HG03575 (cell line): ENCODE results near the gene BTG2.
"Not testable (repeated sequence)": the region's sequence is repeated elsewhere in the genome, so short reads cannot be mapped to it uniquely, and the experiment has no call there.

Source experiments
- ATAC-seq: cut with Tn5 transposase; IDR thresholded peaks from one replicate; pipeline ENCODE4 v1.9.1; 2021; ENCODE audit not compliant: unreplicated experiment, insufficient number of reproducible peaks, low FRiP score; ENCODE audit errors: extremely low read depth

The BTG2 gene, protein sequence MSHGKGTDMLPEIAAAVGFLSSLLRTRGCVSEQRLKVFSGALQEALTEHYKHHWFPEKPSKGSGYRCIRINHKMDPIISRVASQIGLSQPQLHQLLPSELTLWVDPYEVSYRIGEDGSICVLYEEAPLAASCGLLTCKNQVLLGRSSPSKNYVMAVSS

DNA sequence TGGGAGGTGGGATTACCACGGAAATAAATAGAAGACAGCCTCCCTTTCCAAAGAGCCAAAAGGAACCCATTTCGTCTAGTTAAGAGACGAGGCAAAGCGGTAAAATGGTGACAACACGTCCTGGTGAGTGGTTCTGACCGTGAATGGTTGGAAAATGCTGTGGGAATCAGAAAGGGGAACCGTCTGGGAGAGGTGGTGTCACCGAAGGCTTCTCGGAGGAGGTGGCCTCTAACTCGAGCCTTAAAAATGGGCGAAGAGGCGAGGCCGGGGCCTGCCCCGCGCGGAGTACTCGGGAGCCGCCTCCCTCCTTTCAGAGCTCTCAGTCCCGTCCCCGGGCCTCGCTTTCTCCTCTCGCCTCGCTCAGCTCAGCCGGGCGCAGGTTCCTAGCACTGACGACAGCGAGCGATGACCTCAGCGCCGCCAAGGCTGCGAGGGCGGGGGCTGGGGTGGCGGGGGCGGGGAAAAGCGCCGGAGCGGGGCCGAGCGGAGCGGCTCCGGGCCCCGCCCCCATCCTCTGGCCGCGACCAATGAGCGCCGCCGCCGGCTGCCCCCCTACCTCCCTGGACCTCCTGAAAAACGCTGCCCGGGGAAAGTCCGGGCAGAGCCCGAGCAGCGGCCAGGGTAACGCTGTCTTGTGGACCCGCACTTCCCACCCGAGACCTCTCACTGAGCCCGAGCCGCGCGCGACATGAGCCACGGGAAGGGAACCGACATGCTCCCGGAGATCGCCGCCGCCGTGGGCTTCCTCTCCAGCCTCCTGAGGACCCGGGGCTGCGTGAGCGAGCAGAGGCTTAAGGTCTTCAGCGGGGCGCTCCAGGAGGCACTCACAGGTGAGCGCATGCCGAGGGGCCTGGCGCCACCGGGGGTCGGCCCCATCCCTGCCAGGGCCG, at the start of gene BTG2:
TSS of gene BTG2 (plus strand) at position 601 of the 890 bp plus-strand sequence. CDS start at position 689, 88 bp downstream.
- no peak for ATAC-seq

DNA sequence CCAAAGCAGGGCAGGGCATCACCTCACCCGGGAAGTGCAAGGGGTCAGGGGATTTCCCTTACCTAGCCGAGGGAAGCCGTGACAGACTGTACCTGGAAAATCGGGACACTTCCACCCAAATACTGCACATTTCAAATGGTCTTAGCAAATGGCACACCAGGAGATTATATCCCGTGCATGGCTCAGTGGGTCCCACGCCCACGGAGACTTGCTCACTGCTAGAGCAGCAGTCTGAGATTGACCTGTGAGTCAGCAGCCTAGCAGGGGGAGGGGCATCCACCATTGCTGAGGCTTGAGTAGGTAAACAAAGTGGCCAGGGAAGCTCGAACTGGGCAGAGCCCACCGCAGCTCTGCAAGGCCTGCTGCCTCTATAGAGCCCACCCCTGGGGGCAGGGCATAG, 48.7 kb upstream of the BTG2 start:
- not testable (repeated sequence) for ATAC-seq

DNA sequence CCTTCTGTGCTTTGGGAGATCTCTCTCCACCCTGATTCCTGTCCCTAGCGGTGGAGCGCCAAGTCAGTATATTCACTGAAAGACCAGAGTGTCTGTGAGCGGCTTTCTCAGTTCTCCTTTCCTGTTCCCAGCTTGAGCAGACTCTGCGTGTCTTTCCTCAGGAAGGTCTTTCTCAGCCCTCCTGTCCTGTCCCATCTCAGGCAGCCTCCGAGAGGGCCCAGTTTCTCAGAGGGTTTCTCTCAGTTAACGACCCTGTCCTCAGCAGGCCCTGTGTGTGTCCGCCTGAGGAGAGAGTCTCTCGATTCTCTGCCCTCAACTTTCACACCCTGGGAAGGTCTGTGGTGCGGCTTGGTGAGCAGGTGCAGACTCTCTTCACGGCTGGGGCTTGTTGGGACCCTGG, 41.8 kb upstream of the BTG2 start:
- ATAC-seq: no peak

DNA sequence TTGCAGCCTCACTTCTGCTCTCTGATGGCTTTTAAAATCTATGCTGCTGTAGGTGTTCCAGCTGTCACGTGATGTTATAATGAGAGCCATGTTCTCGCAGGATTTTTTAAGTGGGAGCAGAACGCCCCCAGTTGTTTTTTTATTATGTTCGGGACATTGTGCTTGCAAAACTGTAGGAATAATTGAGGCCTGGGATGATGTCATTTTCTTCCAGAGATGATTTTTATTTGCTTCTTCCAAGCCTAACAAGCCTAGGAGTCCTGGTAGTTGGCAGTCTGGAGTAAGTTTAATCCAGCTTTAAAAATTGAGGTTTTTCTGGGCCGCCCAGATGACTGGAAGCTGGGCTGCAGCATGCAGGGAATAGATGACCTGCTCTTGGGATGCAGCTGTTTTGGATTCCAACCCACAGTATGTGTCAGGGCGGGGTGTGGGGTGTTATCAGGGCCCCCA, 41.2 kb upstream of the BTG2 start:
- ATAC-seq: no peak

DNA sequence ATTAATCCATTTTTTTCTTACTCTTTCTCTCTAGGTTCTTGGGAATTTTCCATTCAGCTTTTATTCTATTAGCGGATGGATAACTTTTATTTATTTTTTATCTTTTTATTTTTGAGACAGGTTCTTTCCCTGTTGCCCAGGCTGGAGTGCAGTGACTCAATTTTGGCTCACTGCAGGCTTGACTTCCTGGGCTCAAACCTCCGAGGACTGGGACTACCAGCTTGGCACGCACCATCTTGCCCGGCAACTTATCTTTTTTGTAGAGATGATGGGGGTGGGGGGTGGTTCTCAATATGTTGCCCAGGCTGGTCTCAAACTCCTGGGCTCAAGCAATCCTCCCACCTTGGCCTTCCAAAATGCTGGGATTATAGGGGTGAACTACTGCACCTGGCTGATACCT, 39.8 kb upstream of the BTG2 start:
- ATAC-seq: no peak

DNA sequence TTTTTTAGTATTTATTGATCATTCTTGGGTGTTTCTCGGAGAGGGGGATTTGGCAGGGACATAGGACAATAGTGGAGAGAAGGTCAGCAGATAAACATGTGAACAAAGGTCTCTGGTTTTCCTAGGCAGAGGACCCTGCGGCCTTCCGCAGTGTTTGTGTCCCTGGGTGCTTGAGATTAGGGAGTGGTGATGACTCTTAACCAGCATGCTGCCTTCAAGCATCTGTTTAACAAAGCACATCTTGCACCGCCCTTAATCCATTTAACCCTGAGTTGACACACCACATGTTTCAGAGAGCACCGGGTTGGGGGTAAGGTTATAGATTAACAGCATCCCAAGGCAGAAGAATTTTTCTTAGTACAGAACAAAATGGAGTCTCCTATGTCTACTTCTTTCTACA, 39.2 kb upstream of the BTG2 start:
- ATAC-seq: not testable (repeated sequence)

DNA sequence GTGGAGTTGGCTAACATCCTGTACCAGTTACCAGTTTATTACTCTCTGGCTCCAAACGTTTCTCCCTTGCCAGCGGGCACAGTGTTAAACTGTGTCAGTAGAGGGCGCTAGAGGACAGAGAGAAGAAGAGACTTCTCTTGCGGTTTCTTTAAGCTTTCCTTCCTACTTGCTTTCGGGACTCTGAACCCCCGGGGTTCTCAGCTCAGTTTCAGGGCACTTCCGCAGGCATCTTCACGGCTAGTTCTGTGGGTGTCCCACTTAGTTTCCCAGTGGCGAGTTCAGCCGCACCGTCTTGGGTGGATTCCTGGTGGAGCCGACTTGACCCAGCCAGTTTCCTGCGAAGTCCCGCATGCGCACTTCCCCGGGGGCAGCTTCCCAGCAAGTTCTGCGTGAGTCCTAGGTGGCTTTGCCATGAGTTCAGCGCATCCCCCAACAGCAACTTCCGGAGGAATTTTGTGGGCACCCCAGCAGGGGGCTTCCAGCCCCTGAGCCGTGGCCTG, 37.9 kb upstream of the BTG2 start:
- no peak for ATAC-seq

DNA sequence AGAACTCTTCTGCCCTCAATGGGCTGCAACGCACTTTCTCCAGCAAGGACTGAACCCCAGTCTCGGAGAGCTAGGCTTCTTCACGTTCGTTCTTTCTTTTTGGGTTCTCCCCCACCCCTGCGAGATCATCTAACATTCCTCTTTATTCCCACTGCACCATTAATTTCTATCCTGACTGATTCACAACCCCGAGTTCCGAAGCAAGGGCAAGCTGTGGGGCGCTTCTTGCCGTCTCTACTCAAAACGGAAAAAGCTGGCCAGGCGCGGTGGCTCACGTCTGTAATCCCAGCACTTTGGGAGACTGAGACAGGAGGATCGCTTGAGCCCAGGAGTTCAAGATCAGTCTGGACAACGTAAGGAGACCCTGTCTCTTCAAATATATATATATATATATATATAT, 37.4 kb upstream of the BTG2 start:
- ATAC-seq: no peak

DNA sequence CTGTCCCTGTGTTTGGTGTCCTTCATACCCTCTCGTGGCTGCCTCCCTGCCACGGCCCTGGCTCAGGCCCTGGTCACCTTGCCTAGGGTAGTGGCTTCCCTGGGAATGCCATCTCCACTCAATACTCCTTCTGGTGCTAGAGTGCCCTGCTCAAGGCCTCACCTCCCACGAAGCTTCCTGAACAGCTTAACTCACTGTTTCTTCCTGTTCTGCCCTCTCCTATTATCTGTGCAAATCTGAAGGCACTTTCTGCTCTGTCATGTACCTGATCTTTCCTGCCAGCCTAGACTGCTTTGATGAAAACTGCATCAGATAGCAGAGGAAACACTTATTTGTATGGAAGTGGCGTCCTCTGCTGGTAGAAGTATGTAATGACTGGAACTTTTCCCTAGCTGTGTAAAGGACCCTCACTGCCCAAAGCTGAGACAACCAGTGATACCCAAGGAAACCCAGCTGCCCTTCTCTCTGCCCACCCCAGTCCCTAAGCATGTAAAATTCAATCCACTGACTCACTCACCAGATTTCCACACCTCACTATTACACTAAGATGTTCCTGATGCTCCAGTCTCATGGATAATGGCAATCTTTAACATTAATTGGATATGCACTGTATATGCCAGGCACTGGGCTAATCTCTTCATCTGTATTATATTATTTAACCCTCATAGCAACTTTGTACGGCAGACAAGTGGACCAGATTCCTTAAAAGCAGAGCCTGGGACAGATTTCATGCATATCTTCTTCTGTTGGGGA, 36.2 kb upstream of the BTG2 start:
- ATAC-seq: no peak

DNA sequence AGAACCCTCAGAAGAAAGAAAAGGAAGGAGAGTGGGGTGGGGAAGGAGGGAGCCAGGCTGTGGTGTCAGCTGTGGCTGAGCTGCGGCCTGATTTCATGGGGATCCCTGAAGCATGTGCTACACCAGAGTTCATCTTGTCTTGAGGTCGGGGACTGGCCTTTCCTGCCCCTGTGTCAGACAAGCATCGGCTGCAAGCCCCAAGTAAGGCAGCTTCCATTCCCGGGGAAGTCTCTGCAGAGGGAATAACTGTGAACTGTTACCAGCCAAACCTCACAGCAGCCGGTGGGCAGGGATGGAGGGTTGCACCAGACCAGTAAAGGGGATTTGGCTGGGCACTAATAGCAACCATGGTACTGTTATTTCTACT, 35.7 kb upstream of the BTG2 start:
- ATAC-seq: no peak

DNA sequence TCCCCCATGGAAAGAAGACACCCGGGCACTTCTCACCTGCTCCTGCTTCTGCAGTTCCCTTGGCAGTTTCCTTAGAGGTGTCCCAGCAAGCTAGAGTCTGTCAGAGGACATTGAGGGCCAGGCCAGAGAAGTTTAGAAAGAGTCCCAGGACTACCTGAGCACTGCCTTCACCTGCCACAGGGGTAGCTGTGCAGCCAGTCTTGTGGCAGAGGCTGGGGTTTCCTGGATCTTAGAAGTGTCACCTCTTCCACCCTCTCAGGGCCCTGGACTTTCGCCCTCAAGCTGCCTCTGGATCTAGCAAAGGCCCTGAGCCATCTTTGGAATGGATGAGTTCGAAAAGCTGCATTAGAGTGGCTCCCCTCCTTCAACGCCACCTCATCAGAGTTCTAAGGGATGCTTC, 34.9 kb upstream of the BTG2 start:
- no peak for ATAC-seq

DNA sequence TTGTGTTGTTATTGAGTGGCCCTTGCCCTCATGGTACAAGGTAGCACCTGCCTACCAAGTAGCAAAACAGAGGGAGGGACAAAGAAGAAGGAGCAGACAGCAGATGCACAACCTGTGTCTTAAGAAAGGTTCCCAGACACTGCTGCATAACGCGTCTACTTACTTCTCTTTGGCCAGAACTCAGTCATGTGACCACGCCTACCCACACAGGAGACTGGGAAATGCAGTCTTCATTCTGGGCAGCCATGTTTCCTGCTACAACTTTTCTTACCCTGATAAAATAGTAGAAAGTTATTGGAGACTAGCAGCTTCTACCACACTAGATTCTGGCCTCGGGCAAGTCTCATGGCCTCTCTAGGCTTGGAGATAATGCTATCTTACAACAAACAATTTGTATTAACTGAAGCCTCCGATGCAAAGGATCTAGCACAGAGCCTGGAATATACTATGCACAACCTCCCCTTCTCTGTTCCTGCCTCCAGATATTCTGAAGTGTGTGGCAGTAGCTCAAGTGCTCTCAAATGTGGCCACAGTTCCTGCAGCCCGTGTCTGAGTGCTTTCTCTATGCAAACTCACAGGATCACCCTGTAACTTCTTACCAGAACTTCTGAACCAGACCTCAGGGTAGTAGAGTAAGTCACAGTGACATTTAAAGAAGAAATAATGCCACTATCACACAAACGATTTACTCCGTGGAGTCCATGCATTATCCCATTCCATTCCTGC, 34.1 kb upstream of the BTG2 start:
- ATAC-seq: no peak

DNA sequence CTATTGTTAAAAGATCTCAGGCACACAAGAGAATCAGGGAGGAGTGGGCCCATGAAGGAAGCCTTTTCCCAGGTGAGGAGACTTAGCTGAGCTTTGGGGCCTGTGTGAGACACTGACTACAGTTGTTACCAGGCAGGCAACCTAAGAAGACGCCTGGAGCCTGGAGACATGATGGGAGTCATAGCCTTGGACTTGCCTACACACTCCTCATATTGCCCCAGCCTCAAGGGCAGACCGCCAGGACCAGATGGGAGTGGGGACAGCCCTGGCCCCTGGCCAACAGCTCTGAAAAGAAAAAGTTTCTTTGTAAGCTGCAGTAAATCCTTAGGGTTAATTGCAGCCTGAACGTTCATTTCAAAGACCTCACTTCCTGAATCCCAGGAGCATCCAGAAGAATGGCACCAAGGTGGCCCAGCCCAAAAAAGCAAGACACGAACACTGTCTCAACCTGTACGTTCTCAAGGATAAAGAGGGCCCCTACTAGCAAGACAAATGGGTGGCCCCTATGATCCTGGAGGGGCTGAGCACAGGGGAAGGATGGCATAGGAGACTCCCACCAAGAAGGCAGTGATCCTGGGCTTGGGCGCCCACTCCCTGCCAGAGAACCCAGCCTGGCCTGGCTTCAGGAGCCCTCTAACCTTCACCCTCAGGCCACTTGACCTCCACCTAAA, 33.2 kb upstream of the BTG2 start:
- no peak for ATAC-seq

DNA sequence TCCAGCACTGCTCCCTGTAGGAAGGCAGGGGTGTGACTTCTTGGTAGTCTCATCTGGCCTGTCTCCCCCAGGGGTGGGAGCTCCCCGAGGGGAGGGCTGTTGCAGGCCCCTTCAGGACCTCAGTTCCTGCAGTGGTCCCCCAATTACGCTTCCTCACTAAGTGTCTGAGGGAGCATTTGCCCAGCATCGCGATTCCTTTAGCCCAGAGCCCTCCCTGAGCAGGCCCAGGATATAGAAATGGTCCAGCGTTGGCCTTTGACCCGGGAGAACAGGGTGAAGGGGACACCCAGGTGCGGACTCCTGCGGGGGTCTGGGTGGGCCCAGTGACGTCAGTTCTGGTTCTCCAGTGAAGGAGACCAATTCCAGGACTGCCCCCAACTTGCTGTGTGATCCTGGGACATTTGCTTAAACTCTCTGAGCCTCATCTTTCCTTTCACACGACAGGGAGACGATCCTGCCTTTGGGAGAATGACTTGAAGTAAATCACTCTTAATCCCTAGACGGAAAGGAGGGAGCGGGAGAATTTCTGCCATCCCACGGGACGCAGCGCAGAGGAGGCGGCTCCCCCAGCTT, 32.6 kb upstream of the BTG2 start:
- ATAC-seq: no peak

DNA sequence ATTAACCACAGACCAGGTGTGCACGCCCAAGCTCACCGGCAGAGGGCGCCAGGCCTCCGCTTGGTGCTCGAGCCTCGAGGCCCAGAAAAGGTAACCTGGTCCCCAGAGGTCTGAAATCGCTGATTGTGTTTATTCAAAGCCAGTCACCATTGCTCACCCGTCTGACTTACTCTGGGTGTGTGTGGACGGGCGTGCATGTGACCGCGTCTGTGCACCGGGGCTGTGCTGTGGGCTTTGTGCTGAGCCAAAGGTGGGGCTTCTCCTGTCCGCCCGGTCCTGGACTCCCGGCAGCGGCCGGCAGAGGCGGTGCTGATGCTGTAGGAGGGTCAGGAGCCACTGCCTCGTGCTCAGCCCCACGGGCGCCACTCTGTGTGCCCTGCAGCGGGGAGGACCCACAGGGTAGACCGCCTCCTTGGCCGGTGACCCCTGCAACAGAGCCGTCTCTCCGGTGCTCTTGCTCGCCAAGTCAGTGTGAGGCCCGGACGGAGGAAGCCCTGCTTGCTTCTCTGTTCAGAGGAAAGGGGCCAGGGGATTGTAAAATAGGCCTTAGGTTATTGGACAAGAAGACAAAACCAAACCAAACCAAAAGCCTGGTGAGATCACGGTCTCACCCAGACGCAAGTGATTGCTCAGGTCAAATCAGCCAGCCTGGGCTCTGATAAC, 32.0 kb upstream of the BTG2 start:
- no peak for ATAC-seq

DNA sequence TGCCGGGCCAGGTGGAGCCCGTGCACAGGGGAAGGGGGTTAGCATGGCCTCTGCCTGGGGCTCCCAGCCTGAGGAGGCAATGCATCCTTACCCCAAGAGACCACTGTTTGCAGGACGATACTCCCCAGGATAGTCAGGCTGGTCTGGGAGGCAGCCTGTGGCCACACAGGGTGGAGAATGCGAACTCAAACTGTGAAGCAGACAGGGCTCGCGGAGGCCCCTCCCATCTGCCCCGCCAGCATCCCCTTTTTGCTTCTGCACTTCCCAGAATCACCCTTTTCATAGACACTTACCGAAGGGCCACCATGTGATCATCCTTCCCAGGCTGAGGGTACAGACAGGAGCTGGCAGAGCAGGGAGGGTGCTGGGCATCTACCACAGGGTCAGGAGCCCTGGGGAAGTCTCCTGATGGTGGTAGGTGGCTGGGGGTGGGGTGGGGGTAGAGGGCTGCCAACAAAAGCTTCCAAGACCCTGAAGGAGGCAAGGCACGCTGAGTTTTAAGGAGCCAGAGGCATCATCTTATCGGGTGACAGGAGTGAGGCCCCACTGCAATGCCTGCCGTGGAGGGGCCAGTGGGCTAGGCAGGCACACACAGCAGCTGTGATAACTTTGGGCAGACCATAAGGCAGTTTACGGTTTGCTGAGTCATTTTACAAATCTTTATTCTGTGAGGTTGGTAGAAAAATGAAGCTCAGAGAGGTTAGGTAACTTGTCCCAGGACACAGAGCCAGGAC, 31.3 kb upstream of the BTG2 start:
- ATAC-seq: no peak
